ENCODE results near the gene OTOS. TPM values are rescaled to one million over a fixed set of nuclear protein-coding genes. Genes with fewer than 3 reads are reported as not detected.

The OTOS gene
- total RNA-seq, 1 donor from 2014 or later: not detected

GRCh38 chr2:240168546-240169361 lies 28.3 kb upstream of the OTOS start:
- no peak for DNase-seq
- ATAC-seq: no peak
- intact Hi-C loops (cut with micrococcal nuclease): no loop called here

- intact Hi-C loops (cut with micrococcal nuclease): no loop called here
- DNase-seq (peak; percentile 10), ATAC-seq (no peak)
These were observed 27.6 kb upstream of the OTOS start for GRCh38 chr2:240168041-240168440.

GRCh38 chr2:240167588-240167880 lies 27.1 kb upstream of the OTOS start:
- intact Hi-C loops (cut with micrococcal nuclease): no loop called here
- ATAC-seq (no peak), DNase-seq (peak; percentile 10)

GRCh38 chr2:240166761-240167587 lies 26.5 kb upstream of the OTOS start:
- DNase-seq (peak; percentile 13), ATAC-seq (no peak)
- intact Hi-C loops (cut with micrococcal nuclease): no loop called here

- peak; percentile 4 for DNase-seq
- intact Hi-C loops (cut with micrococcal nuclease): no loop called here
- no peak for ATAC-seq
These were observed 25.7 kb upstream of the OTOS start for GRCh38 chr2:240166191-240166590.

GRCh38 chr2:240165661-240166060 lies 25.2 kb upstream of the OTOS start:
- intact Hi-C loops (cut with micrococcal nuclease): no loop called here
- peak; percentile 6 for DNase-seq
- no peak for ATAC-seq

- DNase-seq (peak; percentile 13), ATAC-seq (no peak)
- intact Hi-C loops (cut with micrococcal nuclease): no loop called here
These were observed 24.6 kb upstream of the OTOS start for GRCh38 chr2:240165034-240165433.

- ATAC-seq (no peak), DNase-seq (no peak)
- intact Hi-C loops (cut with micrococcal nuclease): no loop called here
These were observed 24.1 kb upstream of the OTOS start for GRCh38 chr2:240164586-240164985.

- DNase-seq (peak; percentile 3), ATAC-seq (no peak)
- intact Hi-C loops (cut with micrococcal nuclease): no loop called here
These were observed 23.6 kb upstream of the OTOS start for GRCh38 chr2:240163844-240164574.

- intact Hi-C loops (cut with micrococcal nuclease): no loop called here
- ATAC-seq: no peak
These were observed 22.7 kb upstream of the OTOS start for GRCh38 chr2:240162939-240163714.

GRCh38 chr2:240162531-240162930 lies 22.1 kb upstream of the OTOS start:
- ATAC-seq: no peak
- intact Hi-C loops (cut with micrococcal nuclease): no loop called here
- peak; percentile 4 for DNase-seq

More at GRCh38 chr2:240162939-240163714, 22.7 kb upstream of the OTOS start:
- DNase-seq: peak; percentile 7

GRCh38 chr2:240162032-240162431 lies 21.6 kb upstream of the OTOS start:
- ATAC-seq (no peak), DNase-seq (peak; percentile 10)
- intact Hi-C loops (cut with micrococcal nuclease): no loop called here

GRCh38 chr2:240161087-240161750 lies 20.8 kb upstream of the OTOS start:
- DNase-seq: peak; percentile 22
- intact Hi-C loops (cut with micrococcal nuclease): no loop called here
- ATAC-seq: no peak

GRCh38 chr2:240160291-240161086 lies 20.0 kb upstream of the OTOS start:
- DNase-seq (peak; percentile 20), ATAC-seq (no peak)
- intact Hi-C loops (cut with micrococcal nuclease): no loop called here

GRCh38 chr2:240159251-240159839 lies 18.9 kb upstream of the OTOS start:
- DNase-seq (peak; percentile 9), ATAC-seq (no peak)
- intact Hi-C loops (cut with micrococcal nuclease): no loop called here

- intact Hi-C loops (cut with micrococcal nuclease): no loop called here
- ATAC-seq (no peak), DNase-seq (peak; percentile 0)
These were observed 16.7 kb upstream of the OTOS start for GRCh38 chr2:240157147-240157470.

- intact Hi-C loops (cut with micrococcal nuclease): no loop called here
- ATAC-seq (no peak), DNase-seq (peak; percentile 26)
These were observed 16.1 kb upstream of the OTOS start for GRCh38 chr2:240156435-240157146.
